Breast epithelium (tissue), 3 donors: ENCODE measurements around the gene DIPK1C.

Experiments used
- CTCF ChIP-seq, 3 donors: fragments of 450-650 bp; IDR thresholded peaks; one replicate each; pipeline ENCODE4 v1.5.1; 2016 to 2017; ENCODE audit warnings: antibody characterized with exemption in 3 of 3, mild to moderate bottlenecking in 3 of 3, moderate library complexity in 3 of 3
- POLR2A ChIP-seq: fragments of 450-650 bp; IDR thresholded peaks from one replicate; pipeline ENCODE4 v1.6.1; 2016; ENCODE audit warnings: antibody characterized with exemption, mild to moderate bottlenecking, moderate library complexity
- POLR2AphosphoS5 ChIP-seq, 3 donors: sonication (generic); formaldehyde crosslinking; IDR thresholded peaks; one replicate each; pipeline ENCODE4 v1.6.1; 2017; ENCODE audit warnings: antibody characterized with exemption in 3 of 3

- TF ChIP-seq CTCF (IDR thresholded peaks at IDR 0.05) = no peak
- no peak for TF ChIP-seq POLR2AphosphoS5 (IDR thresholded peaks at IDR 0.05)
- no peak for TF ChIP-seq POLR2A
Observed at GRCh38 chr18:74501386-74501785, 44.3 kb upstream of the DIPK1C start.
